Neutrophil (primary cell): ENCODE data around the gene CCDC127.
"Not testable (repeated sequence)": the region's sequence is repeated elsewhere in the genome, so short reads cannot be mapped to it uniquely, and the experiment has no call there.

Experiments used
- H3K27ac ChIP-seq: fragments of 200-600 bp; sonication (generic); 2 replicates; pipeline ENCODE4 v1.5.1; 2016; ENCODE audit warnings: mild to moderate bottlenecking, moderate library complexity
- H3K27me3 ChIP-seq: fragments of 200-600 bp; sonication (generic); 2 replicates; pipeline ENCODE4 v1.6.0; 2016; ENCODE audit warnings: mild to moderate bottlenecking
- H3K36me3 ChIP-seq: fragments of 200-600 bp; sonication (generic); 2 replicates; pipeline ENCODE4 v1.5.1; 2017
- H3K4me1 ChIP-seq, 2 experiments: fragments of 200-600 bp in 1 of 2; sonication (generic) in 1 of 2; 1 replicate in 1 of 2; 2 replicates in 1 of 2; pipeline versions ENCODE4 v1.5.1 to v1.6.1; 2013 to 2016; ENCODE audit warnings: low read depth in 1 of 2, low read length in 1 of 2, mild to moderate bottlenecking in 1 of 2, moderate library complexity in 1 of 2; ENCODE audit not compliant: control insufficient read depth in 1 of 2, insufficient read depth in 1 of 2
- H3K4me3 ChIP-seq, 2 experiments: fragments of 200-600 bp in 1 of 2; sonication (generic) in 1 of 2; 1 replicate in 1 of 2; 2 replicates in 1 of 2; pipeline ENCODE4 v1.5.1; 2013 to 2016; ENCODE audit warnings: low read depth in 1 of 2, low read length in 1 of 2, mild to moderate bottlenecking in 1 of 2, moderate library complexity in 1 of 2
- H3K9me3 ChIP-seq: fragments of 200-600 bp; sonication (generic); 2 replicates; pipeline ENCODE4 v1.5.1; 2016
- TF ChIP-seq, protein P1 (sequence below): fragments of 200-600 bp; sonication (generic); IDR thresholded peaks from 2 replicates; pipeline ENCODE4 v1.5.1; 2016; ENCODE audit warnings: antibody characterized with exemption

CCDC127 gene

DNA sequence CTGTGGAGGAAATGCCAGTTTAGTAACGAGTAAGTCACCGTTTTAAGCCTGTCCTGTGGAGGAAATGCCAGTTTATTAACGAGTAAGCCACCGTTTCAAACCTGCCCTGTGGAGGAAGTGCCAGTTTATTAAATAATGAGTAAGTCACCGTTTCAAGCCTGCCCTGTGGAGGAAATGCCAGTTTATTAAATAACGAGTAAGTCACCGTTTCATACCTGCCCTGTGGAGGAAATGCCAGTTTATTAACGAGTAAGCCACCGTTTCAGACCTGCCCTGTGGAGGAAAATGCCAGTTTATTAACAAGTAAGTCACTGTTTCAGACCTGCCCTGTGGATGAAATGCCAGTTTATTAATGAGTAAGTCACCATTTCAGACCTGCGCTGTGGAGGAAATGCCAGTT, 34.6 kb upstream of the CCDC127 start:
- Histone ChIP-seq H3K36me3 (peaks cover 66% of the 10 kb centered on the region), H3K27ac (no peak overlapping the region), H3K9me3 (no peaks in the 10 kb centered on the region), H3K4me1 (peaks cover 4 to 11% of the 10 kb centered on the region in 2 experiments), H3K4me3 (no peak overlapping the region), H3K27me3 (no peaks in the 10 kb centered on the region)
- TF ChIP-seq, protein P1, sequence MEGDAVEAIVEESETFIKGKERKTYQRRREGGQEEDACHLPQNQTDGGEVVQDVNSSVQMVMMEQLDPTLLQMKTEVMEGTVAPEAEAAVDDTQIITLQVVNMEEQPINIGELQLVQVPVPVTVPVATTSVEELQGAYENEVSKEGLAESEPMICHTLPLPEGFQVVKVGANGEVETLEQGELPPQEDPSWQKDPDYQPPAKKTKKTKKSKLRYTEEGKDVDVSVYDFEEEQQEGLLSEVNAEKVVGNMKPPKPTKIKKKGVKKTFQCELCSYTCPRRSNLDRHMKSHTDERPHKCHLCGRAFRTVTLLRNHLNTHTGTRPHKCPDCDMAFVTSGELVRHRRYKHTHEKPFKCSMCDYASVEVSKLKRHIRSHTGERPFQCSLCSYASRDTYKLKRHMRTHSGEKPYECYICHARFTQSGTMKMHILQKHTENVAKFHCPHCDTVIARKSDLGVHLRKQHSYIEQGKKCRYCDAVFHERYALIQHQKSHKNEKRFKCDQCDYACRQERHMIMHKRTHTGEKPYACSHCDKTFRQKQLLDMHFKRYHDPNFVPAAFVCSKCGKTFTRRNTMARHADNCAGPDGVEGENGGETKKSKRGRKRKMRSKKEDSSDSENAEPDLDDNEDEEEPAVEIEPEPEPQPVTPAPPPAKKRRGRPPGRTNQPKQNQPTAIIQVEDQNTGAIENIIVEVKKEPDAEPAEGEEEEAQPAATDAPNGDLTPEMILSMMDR: no peak

DNA sequence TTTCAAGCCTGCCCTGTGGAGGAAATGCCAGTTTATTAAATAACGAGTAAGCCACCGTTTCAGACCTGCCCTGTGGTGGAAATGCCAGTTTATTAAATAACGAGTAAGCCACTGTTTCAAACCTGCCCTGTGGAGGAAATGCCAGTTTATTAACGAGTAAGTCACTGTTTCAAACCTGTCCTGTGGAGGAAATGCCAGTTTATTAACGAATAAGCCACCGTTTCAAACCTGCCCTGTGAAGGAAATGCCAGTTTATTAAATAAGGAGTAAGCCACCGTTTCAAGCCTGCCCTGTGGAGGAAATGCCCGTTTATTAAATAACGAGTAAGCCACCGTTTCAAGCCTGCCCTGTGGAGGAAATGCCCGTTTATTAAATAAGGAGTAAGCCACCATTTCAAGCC, 34.0 kb upstream of the CCDC127 start:
- not testable (repeated sequence) for H3K4me3 ChIP-seq, H3K9me3 ChIP-seq, H3K27me3 ChIP-seq
- H3K36me3 ChIP-seq: peaks cover 65% of the 10 kb centered on the region
- H3K27ac ChIP-seq: peak overlapping the region; percentile 30
- peaks cover 4 to 11% of the 10 kb centered on the region in 2 experiments for H3K4me1 ChIP-seq

DNA sequence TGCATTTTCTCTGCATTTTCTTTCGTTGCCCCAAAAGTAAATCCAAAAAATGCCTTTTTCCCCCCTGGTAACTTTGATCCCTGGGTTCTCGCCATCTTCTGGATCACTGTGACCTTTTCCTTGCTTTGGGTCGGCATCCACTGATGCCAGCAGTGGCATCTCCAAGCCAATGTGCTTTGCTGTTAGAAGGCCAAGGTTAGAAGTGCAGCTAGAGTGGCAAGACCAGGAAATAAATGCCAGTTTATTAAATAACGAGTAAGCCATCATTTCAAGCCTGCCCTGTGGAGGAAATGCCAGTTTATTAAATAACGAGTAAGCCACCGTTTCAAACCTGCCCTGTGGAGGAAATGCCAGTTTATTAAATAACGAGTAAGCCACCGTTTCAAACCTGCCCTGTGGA, 33.6 kb upstream of the CCDC127 start:
- H3K4me3 ChIP-seq, H3K27ac ChIP-seq, H3K9me3 ChIP-seq, H3K27me3 ChIP-seq: not testable (repeated sequence)
- Histone ChIP-seq H3K36me3 (peaks cover 60% of the 10 kb centered on the region), H3K4me1 (peaks cover 4 to 11% of the 10 kb centered on the region in 2 experiments)

DNA sequence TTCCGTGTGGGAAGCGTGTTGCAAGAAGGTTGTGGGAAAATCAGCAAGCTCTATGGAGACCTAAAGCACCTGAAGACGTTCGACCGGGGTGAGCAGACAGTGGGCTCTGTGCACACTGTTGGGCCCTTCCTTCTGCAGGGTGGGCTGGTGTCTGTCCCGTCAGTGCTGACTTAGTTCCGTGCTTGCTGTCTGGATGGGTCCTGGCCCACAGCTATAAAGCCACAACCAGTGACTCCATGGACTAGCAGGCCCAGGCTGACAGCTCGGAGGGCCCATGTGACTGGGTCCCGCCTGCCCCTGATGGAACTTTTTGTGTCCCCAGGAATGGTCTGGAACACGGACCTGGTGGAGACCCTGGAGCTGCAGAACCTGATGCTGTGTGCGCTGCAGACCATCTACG, 33.1 kb upstream of the CCDC127 start:
- not testable (repeated sequence) for H3K27me3 ChIP-seq, H3K9me3 ChIP-seq, H3K27ac ChIP-seq, H3K4me3 ChIP-seq
- H3K4me1 ChIP-seq: peaks cover 4 to 11% of the 10 kb centered on the region in 2 experiments
- peaks cover 55% of the 10 kb centered on the region for H3K36me3 ChIP-seq

DNA sequence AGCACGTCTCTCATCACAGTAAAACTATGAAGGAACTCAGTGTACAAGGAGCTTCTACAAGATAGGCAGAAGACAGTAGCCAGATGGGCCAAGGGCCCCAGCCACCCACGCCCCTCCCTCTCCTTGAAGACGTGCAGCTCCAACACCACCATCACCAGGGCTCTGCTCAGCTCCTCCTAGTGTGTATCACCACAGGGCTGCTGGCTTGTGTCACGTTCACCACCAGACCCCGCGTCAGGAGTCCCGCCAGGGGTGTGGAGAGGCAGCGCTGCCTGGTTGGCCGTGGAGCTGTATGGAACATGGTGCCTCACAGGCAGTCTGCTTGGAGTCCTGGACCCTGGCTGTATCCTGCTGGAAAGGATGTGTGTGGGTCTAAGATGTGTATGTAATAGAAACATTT, 32.4 kb upstream of the CCDC127 start:
- H3K9me3 ChIP-seq, H3K27me3 ChIP-seq, H3K27ac ChIP-seq, H3K4me3 ChIP-seq: not testable (repeated sequence)
- Histone ChIP-seq H3K36me3 (peaks cover 55% of the 10 kb centered on the region), H3K4me1 (peaks cover 4 to 11% of the 10 kb centered on the region in 2 experiments)

DNA sequence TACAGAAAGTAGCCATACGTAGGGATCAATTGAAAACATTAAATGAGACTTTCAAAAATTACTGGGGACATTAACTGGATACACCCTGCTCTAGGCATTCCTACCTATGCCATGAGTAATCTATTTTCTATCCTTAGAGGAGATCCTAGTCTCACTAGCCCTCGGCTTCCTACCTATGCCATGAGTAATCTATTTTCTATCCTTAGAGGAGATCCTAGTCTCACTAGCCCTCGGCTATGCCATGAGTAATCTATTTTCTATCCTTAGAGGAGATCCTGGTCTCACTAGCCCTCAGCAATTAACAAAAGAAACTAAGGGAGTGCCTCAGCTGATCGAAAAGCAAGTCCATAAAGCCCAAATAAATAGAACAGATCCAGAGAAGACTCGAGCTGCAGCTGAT, 27.8 kb upstream of the CCDC127 start:
- not testable (repeated sequence) for H3K4me1 ChIP-seq, H3K9me3 ChIP-seq, H3K27me3 ChIP-seq, H3K4me3 ChIP-seq, H3K27ac ChIP-seq
- peaks cover 54% of the 10 kb centered on the region for H3K36me3 ChIP-seq

DNA sequence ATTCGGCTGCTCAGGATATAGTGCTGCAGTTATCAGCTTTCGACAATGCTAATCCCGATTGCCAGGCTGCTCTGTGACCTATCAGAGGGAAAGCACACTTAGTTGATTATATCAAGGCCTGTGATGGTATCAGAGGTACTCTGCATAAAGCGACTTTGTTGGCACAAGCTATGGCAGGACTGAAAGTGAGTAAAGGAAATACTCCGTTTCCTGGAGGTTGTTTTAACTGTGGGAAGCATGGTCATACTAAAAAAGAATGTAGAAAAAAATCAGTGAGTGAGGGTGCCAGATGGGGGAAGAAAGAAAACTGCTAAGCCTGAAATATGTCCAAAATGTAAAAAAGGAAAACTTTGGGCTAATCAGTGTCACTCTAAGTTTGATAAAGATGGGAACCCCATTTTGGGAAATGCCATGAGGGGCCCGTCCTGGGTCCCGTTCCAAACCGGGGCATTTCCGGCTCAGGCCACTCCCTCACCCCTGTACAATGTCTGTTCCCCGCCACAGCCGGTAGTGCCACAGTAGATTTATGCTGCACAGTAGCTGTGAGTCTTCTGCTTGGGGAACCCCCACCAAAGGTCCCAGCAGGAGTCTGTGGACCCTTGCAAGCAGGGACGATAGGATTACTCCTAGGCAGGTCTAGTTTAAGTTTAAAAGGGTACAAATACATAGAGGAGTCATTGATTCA, 25.9 kb upstream of the CCDC127 start:
- not testable (repeated sequence) for H3K4me3 ChIP-seq, H3K4me1 ChIP-seq, H3K27ac ChIP-seq, H3K27me3 ChIP-seq, H3K9me3 ChIP-seq
- peaks cover 62% of the 10 kb centered on the region for H3K36me3 ChIP-seq

DNA sequence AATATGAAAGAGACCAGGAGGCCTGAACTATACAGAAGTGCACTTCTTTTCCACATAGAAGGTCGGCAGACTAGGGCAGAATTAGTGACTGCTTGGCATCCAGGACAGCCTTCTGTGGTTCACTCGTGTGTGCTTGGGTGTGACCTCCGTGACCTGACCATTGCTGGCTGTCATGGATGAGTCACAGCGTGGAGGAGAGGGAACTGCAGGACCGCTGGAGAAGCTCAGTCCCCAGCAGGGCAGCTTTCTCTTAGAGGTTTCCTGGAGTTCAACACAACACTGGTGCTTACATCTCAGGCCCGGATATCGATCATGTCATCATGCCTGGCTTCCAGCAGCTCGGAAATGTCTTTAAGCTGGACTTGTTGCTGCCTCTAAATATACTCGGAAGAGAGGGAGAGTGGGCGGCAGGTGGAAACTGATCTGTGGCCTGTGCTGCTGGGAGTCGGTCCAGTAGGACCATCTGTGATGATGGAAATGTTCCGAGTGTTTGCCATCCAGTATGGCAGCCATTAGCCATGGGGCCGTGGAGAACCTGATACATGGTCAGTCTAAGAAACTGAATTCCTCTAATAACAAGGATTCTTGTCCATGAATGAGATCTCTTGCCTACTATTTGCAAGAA, 23.2 kb upstream of the CCDC127 start:
- not testable (repeated sequence) for H3K9me3 ChIP-seq, H3K4me1 ChIP-seq, H3K27me3 ChIP-seq, H3K4me3 ChIP-seq, H3K27ac ChIP-seq
- peaks cover 67% of the 10 kb centered on the region for H3K36me3 ChIP-seq

DNA sequence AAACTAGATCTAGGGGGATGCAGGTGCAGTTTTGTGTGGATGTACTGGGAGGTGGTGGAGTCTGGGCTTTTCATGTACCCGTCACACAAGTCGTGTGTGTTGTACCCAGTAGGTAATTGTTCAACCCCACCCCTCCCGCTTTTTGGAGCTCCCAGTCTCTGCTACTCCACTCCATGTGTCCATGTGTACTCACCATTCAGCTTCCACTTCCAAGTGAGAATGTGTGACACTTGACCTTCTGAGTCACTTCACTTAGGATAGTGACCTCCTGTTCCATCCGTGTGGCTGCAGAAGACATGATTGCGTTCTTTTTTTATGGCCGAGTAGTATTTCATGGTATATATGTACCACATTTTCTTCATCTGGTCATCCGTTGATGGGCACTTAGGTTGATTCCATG, 22.6 kb upstream of the CCDC127 start:
- H3K27me3 ChIP-seq, H3K27ac ChIP-seq, H3K4me3 ChIP-seq, H3K9me3 ChIP-seq, H3K4me1 ChIP-seq: not testable (repeated sequence)
- peaks cover 72% of the 10 kb centered on the region for H3K36me3 ChIP-seq

DNA sequence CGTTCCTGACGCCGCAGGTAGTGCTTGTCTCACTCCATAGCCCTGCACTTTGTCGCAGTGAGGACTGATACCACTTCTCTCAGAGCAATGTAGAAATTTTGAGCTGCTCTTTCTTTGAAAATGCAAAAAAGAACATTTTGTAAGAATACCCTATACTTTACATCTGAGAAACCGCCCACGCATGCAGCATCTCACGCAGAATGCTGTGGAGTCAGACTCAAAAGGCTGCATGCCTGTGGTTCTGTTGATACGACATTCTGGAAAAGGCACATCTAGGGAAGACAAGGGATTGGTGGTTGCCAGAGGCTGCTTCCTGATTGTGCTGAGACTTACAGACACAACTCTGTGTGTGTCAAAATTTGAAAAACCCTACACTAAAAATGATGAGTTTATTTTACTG, 20.0 kb upstream of the CCDC127 start:
- H3K27me3 ChIP-seq, H3K9me3 ChIP-seq, H3K27ac ChIP-seq, H3K4me1 ChIP-seq, H3K4me3 ChIP-seq: not testable (repeated sequence)
- peaks cover 87% of the 10 kb centered on the region for H3K36me3 ChIP-seq

DNA sequence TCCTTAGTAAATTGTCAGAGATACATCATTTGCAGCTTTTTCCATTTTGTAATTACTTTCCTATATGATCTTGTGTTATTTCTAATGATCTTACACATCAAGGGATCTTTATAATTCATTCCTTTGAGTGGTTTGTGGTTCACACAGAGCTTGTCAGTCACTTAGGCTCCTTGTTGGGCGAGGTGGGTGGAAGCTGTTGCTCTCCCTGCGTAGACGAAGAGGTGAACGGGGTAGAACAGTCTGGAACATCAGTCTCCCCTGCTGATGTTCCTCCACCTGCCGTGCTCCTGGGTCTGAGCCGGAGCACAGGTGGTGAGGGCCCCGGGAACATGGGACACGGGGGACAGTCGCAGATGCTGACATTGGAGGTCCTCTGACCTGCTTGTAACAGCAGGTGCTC, 17.6 kb upstream of the CCDC127 start:
- H3K27ac ChIP-seq, H3K27me3 ChIP-seq, H3K4me3 ChIP-seq, H3K4me1 ChIP-seq, H3K9me3 ChIP-seq: not testable (repeated sequence)
- peaks cover 86% of the 10 kb centered on the region for H3K36me3 ChIP-seq
